ENCODE data around the gene KRTAP12-4.
"Not testable (repeated sequence)": the region's sequence is repeated elsewhere in the genome, so short reads cannot be mapped to it uniquely, and the experiment has no call there.

Gene KRTAP12-4, protein sequence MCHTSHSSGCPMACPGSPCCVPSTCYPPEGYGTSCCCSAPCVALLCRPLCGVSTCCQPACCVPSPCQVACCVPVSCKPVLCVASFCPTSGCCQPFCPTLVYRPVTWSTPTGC

DNA sequence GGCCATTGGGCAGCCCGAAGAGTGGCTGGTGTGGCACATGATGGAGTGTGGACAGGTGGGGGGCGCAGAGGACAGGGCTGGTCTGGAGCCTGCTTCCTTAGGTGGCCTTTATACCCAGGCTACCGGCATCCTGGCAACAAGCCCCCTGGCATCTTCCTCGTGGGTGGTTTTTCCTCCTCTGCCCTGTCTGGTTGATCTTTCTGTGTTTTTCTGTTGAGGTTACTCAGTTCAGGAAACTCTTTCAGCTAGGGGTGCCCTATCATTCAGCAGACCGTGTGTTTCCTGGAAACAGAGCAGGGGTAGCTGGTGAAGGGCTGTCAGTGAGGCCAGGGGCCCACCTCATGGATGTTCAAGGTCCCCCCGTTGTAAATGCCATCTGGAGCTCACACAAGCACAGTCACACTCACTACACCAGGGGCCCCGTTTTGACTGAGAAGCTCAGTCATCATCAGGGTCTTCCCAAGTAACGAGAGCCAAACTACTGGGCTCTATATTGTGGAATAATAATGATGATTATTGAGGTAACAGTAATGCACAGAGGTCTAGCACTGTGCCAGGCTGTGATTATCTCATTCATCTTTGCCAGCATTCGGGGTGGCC, at the start of gene KRTAP12-4:
Gene KRTAP12-4 (minus strand): TSS at position 84 of the 600 bp plus-strand sequence. CDS start 45 bp downstream, at position 39.
- DNase-seq, result no peak

GRCh38 chr21:44703731-44704635, 49.5 kb upstream of the KRTAP12-4 start:
- DNase-seq, result no peak

- DNase-seq, result peak; percentile 88
These were observed 48.7 kb upstream of the KRTAP12-4 start for GRCh38 chr21:44702973-44703730.

DNA sequence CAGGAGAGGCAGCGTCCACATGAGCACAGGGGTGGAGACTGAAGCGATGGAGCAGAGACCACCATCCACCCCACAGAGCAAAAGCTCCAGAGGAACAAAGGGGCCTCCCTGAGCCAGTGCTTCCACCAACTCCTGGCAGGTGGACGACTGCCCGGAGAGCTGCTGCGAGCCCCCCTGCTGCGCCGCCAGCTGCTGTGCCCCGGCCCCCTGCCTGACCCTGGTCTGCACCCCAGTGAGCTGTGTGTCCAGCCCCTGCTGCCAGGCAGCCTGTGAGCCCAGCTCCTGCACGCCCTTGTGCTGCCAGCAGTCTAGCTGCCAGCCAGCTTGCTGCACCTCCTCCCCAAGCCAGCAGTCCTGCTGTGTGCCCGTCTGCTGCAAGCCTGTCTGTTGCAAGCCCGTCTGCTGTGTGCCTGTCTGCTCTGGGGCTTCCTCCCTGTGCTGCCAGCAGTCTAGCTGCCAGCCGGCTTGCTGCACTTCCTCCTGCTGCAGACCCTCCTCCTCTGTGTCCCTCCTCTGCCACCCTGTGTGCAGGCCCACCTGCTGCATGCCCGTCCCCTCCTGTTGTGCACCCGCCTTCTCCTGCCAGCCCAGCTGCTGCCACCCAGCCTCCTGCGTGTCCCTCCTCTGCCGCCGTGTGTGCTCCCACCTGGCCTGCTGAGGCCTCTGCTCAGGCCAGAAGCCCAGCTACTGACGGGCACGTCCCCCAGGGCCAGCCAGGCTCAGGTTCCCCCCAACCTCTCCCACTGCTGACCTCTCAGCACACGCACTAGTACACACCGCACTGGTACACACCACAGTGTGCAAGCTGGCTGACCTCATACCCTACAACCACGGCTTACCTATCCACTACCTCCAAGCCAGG, 47.9 kb upstream of the KRTAP12-4 start:
- no peak for DNase-seq

- DNase-seq, result no peak
These were observed 47.1 kb upstream of the KRTAP12-4 start for GRCh38 chr21:44701541-44701940.

GRCh38 chr21:44701023-44701400, 46.6 kb upstream of the KRTAP12-4 start:
- DNase-seq, result no peak

DNA sequence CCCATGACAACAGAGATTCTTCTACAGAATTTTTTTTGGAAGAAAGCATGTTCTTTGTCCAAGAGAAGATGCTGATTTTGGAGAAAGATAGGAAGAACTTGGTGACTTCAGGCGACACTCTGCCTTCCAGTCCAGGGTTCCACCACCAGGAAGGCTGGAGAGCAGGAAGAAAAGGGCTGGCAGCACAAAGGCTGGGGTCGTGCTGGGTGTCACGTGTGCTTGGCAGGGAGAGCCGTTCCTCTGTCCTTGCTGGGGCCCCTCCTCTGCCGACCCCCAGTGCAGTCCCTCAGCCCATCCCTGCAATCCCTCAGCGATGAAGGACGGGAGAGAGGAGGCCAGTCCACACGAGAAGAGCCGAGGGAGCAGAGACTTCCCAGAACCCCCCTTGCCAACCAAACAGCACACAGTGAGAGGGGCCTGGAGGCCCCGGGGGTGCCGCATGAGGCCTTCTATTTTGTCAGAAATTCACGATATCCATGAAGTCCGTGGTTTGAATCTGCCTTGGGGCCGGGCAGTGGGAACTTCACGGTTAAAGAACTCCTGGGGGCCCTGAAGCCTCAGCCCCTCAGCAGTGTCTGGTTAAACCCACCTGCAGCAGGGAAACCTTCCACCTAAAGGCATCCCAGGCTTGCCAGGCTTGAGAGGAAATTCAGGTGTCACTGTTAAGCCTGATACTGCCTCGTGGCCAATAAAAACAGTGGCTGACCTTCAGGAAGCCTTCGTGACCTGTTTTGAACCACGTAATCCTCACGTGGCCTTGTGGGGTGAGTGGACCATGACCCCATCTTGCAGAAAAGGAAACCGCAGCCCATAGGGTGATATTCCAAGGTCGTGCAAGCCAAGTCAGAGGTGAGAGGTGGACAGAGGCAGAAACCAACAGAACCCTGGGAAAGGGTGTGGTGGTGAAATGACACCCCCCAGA, 45.9 kb upstream of the KRTAP12-4 start:
- DNase-seq, result no peak

DNA sequence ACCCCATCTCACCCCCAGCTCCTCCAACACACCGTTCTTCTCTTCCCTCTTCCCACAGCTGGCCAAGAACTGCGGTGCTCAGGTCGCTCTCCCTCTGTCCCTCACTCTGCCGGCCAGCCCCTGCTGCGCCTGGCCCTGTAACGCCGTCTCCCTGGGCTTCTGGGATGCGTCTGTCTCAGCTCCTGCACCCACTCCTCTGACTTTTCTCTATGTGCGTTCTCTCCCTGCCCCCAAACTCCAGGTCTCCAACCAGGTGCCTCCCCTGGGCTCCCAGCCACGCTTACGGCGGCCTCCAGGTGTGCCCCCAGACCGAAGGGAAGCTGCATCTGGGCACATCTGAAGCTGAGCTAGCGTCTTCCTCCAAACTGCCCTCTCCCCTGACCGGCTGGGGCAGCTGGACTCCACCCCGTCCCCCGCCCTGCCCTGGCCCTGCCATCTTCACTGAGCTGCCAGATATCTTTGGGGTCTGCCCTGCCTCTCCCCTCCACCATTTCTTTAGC, 45.1 kb upstream of the KRTAP12-4 start:
- DNase-seq, result no peak

- DNase-seq, result no peak
These were observed 43.6 kb upstream of the KRTAP12-4 start for GRCh38 chr21:44697811-44698734.

GRCh38 chr21:44697172-44697810, 42.8 kb upstream of the KRTAP12-4 start, which contains the start of gene KRTAP10-12:
KRTAP10-12 (plus strand) TSS chr21:44697172; CDS start chr21:44697202, 30 bp downstream.
- DNase-seq, result not testable (repeated sequence)

- no peak for DNase-seq
These were observed 42.1 kb upstream of the KRTAP12-4 start for GRCh38 chr21:44696572-44696971.

DNA sequence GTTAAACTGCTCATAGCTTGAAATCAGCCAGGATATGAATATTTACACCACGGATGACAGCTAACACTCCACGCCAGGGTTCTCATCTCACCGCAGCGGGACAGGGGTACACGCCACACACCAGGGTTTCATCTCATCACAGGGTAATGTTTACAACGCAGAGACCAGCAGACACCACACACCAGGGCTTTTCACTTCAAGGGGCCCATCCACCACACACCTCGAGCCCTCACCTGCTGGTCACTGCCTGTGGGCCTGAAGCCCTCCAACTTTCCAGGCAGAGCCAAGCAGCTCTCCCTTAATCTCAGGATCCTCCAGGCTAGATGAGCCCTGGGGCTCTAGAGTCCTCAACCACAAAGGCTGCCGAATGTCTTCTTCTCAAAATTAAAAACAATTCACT, 41.2 kb upstream of the KRTAP12-4 start:
- DNase-seq, result no peak

DNA sequence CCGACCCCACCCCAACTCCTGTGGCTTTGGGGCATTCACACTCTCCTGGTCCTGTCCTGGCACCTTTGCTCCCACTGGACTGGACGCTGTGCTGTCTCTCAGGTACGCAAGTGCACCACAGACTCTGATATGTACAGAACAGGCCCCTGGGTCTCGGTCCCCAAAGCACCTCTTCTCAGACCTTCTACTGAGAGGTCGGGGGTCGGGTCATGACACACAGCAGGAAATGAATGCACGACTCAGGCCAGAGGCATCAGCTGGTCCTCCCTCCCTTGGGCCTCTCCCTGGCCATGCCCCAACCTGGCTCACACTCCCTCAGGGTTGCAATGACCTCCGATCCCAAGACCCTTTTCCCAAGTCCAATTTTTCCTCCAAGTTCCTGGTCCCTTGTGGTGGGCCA, 40.7 kb upstream of the KRTAP12-4 start:
- DNase-seq, result no peak

- DNase-seq, result no peak
These were observed 40.3 kb upstream of the KRTAP12-4 start for GRCh38 chr21:44694776-44695175.

- DNase-seq, result no peak
These were observed 38.5 kb upstream of the KRTAP12-4 start for GRCh38 chr21:44692798-44693512.

GRCh38 chr21:44691686-44692085, 37.2 kb upstream of the KRTAP12-4 start:
- DNase-seq, result no peak

GRCh38 chr21:44689740-44690139, 35.3 kb upstream of the KRTAP12-4 start:
- not testable (repeated sequence) for DNase-seq

DNA sequence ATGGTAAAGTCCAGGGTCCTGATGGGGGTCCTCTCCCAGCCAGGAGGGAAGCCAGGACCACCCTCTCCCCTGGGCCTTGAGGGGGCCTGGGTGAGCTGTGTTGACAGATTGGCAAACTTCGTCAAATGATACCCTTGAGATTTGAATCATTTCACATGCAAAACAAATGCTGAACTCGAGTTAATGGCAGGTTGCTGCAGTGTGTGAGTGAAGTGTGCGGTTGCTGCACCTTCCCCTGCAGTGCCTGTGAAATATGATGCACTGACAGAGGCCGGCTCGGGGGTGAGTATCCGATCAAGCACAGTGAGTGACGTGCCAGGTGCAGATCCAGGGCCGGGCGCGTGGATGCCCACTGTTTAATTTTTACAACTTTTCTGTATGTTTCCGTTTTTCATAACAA, 33.2 kb upstream of the KRTAP12-4 start:
- no peak for DNase-seq

All from DMS153 (cell line).